ENCODE measurements around the gene IER5.

DNA sequence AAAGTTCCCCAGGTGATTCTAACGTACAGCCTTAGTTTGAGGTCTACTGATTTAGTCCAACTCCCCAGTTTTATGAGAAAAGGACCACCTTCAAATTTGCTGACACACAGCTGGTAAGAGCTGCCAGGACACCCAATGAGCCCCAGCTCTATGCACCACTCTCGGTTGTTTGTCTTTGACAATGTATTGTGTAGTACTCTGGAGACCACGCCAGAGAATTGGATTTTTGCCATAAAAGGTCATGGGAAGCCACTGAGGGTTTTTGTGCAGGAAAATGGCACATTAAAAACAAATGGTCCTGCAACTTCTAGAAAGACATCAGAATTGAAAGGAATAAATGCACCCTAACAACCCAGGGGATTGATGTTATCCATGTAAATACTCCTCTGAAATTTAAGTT is 7.1 kb upstream of the IER5 start:
- no peak for TF ChIP-seq POLR2A (IDR thresholded peaks at IDR 0.05; ENCODE audit: low read length)
- no peak for TF ChIP-seq GATA1 (IDR thresholded peaks at IDR 0.05; ENCODE audit: low read depth, low read length)
